Epidermal melanocyte (primary cell): ENCODE results near the gene DGCR8.

Source experiments
- DNase-seq: peaks from one replicate; pipeline ENCODE4 v3.0.0; 2011; ENCODE audit warnings: low spot score; ENCODE audit not compliant: insufficient read length

DGCR8 gene

GRCh38 chr22:20136603-20136873 lies 56.5 kb downstream of the DGCR8 start:
- no peak for DNase-seq

- no peak for DNase-seq
Observed at GRCh38 chr22:20137113-20137512, 57.1 kb downstream of the DGCR8 start.

- no peak for DNase-seq
Observed at GRCh38 chr22:20137671-20138416, 57.8 kb downstream of the DGCR8 start.

- no peak for DNase-seq
Observed at GRCh38 chr22:20138417-20138738, 58.3 kb downstream of the DGCR8 start.

GRCh38 chr22:20138868-20139267 lies 58.8 kb downstream of the DGCR8 start:
- DNase-seq: no peak

GRCh38 chr22:20139391-20140106 lies 59.5 kb downstream of the DGCR8 start:
- DNase-seq: no peak

GRCh38 chr22:20140107-20140445 lies 60.0 kb downstream of the DGCR8 start:
- DNase-seq: no peak

GRCh38 chr22:20140521-20140964 lies 60.5 kb downstream of the DGCR8 start:
- DNase-seq: no peak

- DNase-seq: no peak
Observed at GRCh38 chr22:20141186-20142077, 61.4 kb downstream of the DGCR8 start.

- no peak for DNase-seq
Observed at GRCh38 chr22:20142711-20143621, 62.9 kb downstream of the DGCR8 start.

GRCh38 chr22:20143883-20144665 lies 64.0 kb downstream of the DGCR8 start:
- DNase-seq: no peak

GRCh38 chr22:20145206-20145831 lies 65.3 kb downstream of the DGCR8 start:
- no peak for DNase-seq

- no peak for DNase-seq
Observed at GRCh38 chr22:20145832-20146223, 65.8 kb downstream of the DGCR8 start.

GRCh38 chr22:20146777-20147176 lies 66.7 kb downstream of the DGCR8 start:
- no peak for DNase-seq

- DNase-seq: no peak
Observed at GRCh38 chr22:20147237-20147988, 67.4 kb downstream of the DGCR8 start.

GRCh38 chr22:20148414-20148813 lies 68.4 kb downstream of the DGCR8 start:
- no peak for DNase-seq

- no peak for DNase-seq
Observed at GRCh38 chr22:20149257-20150250, 69.5 kb downstream of the DGCR8 start.
